Karpas-422 (cell line): Measurements from ENCODE around the gene DNAI4. TPM values are rescaled to one million over a fixed set of nuclear protein-coding genes. Genes with fewer than 3 reads are reported as not detected.
"Not testable (repeated sequence)": the region's sequence is repeated elsewhere in the genome, so short reads cannot be mapped to it uniquely, and the experiment has no call there.

Experiments used
- DNase-seq: peaks from one replicate; pipeline ENCODE4 v3.0.0-alpha.2; 2015
- H2AFZ ChIP-seq: fragments of 200-600 bp; sonication (generic); 2 replicates; pipeline ENCODE4 v1.6.1; 2014; ENCODE audit warnings: antibody characterized with exemption, low read length, mixed read lengths
- H3K27ac ChIP-seq: fragments of 200-600 bp; sonication (generic); 2 replicates; pipeline ENCODE4 v1.5.1; 2014; ENCODE audit warnings: mild to moderate bottlenecking, low read length, moderate library complexity
- H3K27me3 ChIP-seq: fragments of 200-600 bp; sonication (generic); 2 replicates; pipeline ENCODE4 v1.6.1; 2014; ENCODE audit warnings: low read length, mixed read lengths
- H3K36me3 ChIP-seq: fragments of 200-600 bp; sonication (generic); 2 replicates; pipeline ENCODE4 v1.6.1; 2014; ENCODE audit warnings: low read length, mixed read lengths; ENCODE audit not compliant: insufficient read depth
- H3K4me1 ChIP-seq: fragments of 200-600 bp; sonication (generic); 2 replicates; pipeline ENCODE4 v1.6.1; 2014; ENCODE audit warnings: mild to moderate bottlenecking, low read length, mixed read lengths
- H3K4me2 ChIP-seq: fragments of 200-600 bp; sonication (generic); 2 replicates; pipeline ENCODE4 v1.6.1; 2014; ENCODE audit warnings: low read length, low read depth, mild to moderate bottlenecking; ENCODE audit not compliant: poor library complexity, severe bottlenecking
- H3K4me3 ChIP-seq: fragments of 200-600 bp; sonication (generic); 2 replicates; pipeline ENCODE4 v1.5.1; 2014; ENCODE audit warnings: mild to moderate bottlenecking, antibody characterized with exemption, low read length, mixed read lengths
- H3K79me2 ChIP-seq: fragments of 200-600 bp; sonication (generic); 2 replicates; pipeline ENCODE4 v1.6.1; 2014; ENCODE audit warnings: mild to moderate bottlenecking, low read length, mixed read lengths
- H3K9ac ChIP-seq: fragments of 200-600 bp; sonication (generic); 2 replicates; pipeline ENCODE4 v1.6.0; 2014; ENCODE audit warnings: low read length
- H3K9me2 ChIP-seq: fragments of 200-600 bp; sonication (generic), shearing (Covaris generic); replicated peaks from 2 replicates; pipeline ENCODE4 v1.6.0; 2014; ENCODE audit warnings: mild to moderate bottlenecking, low read length, moderate library complexity; ENCODE audit not compliant: insufficient read depth
- H3K9me3 ChIP-seq: fragments of 300-700, 200-600 bp; sonication (generic); 2 replicates; pipeline ENCODE4 v1.6.1; 2014; ENCODE audit warnings: low read length, mixed read lengths
- H4K20me1 ChIP-seq: fragments of 200-600 bp; sonication (generic); 2 replicates; pipeline ENCODE4 v1.6.1; 2014; ENCODE audit warnings: mild to moderate bottlenecking, antibody characterized with exemption, low read length, low read depth; ENCODE audit not compliant: insufficient read depth
- total RNA-seq: library from RNA; depleted of rRNA; stranded (reverse); fragments of >200 nt; shearing (Covaris generic); gene quantifications from 2 replicates; pipeline ENCODE4 v1.2.3, GENCODE V29; 2014; ENCODE audit warnings: low replicate concordance; rRNA removed

Gene DNAI4, protein sequence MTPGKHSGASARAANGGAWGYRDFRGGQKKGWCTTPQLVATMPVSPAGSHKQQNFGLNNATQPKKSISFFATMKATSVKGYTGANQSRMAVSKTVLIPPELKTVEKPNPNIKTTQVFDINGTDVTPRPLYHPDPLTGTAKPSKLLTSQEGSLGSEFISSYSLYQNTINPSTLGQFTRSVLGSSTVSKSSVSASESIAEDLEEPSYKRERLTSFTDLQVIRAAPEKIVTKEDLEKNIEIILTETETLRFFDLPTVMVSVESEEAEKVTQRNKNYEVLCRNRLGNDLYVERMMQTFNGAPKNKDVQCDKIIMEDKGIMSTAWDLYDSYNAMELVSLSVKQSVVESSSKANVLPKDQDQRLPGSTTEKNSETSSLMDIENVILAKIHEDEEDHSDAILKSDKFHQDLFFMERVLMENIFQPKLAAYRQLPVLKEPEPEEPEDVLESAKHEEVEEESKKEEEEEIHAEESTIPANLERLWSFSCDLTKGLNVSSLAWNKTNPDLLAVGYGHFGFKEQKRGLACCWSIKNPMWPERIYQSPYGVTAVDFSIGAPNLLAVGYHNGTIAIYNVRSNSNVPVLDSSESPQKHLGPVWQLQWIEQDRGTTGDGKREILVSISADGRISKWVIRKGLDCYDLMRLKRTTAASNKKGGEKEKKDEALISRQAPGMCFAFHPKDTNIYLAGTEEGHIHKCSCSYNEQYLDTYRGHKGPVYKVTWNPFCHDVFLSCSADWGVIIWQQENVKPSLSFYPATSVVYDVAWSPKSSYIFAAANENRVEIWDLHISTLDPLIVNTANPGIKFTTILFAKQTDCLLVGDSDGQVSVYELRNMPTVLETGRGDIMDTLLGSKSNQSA
- 0.48 and 0.97 TPM in 2 replicates for total RNA-seq

DNA sequence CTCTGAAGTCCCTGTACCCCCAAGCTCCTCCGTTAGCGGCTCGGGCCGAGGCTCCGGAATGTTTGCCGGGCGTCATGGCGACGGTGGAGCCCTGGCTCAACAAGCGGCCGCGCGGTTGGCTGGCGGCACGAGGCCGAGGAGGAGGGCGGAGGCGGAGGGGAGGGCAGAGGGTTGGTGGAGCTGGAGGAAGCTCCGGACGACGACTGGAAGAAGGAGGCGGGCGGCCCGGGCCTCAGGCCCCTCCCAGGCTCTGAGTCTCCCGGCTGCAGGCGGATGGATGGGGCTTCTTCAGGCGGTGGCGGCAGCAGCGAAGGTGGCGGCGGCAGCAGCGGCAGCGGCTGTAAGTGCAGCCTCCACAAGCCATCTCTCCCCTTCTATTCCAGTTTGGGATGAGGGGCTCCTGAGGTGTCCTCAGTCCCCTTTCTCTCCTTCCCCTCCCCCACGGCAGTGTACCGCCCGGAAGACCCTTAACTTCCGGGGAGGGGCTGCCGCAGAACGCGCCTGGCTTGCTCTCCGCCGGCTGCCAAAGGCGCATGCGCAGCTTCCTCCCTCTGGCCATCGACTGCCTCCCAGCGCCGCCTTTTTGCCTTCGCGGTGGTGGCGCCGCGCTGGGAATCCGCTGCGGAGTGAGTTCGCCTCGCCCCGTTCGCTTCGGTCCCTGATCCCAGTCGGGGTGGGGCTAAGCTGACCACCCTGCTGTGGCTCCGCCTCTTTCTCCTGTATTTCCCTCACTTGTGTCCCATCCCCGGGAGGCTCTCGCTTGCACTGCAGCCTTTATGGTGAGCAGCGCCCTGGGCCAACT lies at the start of gene DNAI4, which contains the start of gene MIER1:
DNAI4 (minus strand) TSS at position 101 of the 802 bp plus-strand sequence; CDS start at position 76, 25 bp downstream.
MIER1 (plus strand) TSS at position 235 of the 802 bp plus-strand sequence; CDS start at position 274, 39 bp downstream.
- H3K4me3 ChIP-seq = peak within 1 kb of the TSS; percentile 99
- peak within 1 kb of the TSS; percentile 98 for H3K4me2 ChIP-seq
- peak within 1 kb of the TSS; percentile 85 for H2AFZ ChIP-seq
- H3K36me3 ChIP-seq = no peaks in the 10 kb centered on the region
- no peaks in the 10 kb centered on the region for H3K9me2 ChIP-seq
- H3K79me2 ChIP-seq = peaks cover 60% of the 10 kb centered on the region
- peak; percentile 99 for DNase-seq
- no peaks in the 10 kb centered on the region for H3K27me3 ChIP-seq
- no peaks in the 10 kb centered on the region for H3K9me3 ChIP-seq
- H3K9ac ChIP-seq = peak within 1 kb of the TSS; percentile 98
- peaks cover 5% of the 10 kb centered on the region; the same call in 1 of the 2 replicates for H4K20me1 ChIP-seq
- H3K27ac ChIP-seq = peak within 1 kb of the TSS; percentile 78
- H3K4me1 ChIP-seq = peaks cover 49% of the 10 kb centered on the region

DNA sequence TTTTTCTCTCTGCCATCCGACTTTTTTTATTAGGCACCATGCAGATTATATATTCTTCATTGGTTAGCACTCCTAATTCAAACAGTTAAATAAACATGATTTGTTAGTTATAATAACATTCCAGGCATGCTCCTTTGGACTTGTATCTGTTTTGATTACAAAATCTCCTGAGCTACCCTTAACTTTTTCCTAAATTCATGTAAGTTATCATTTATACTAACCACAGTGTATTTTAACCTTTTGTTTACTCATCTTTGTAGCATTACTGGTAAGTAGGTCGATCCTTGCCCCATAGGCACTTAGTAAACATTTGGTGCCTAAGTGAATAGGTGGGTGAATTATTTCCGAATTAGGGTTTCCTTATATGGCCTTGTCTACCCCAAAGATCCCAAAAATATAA lies 43.9 kb upstream of the DNAI4 start:
- H3K27me3 ChIP-seq = no peaks in the 10 kb centered on the region
- H2AFZ ChIP-seq = no peak overlapping the region
- peaks cover 8% of the 10 kb centered on the region for H3K4me1 ChIP-seq
- H3K4me2 ChIP-seq = no peak overlapping the region
- peaks cover 59% of the 10 kb centered on the region for H3K79me2 ChIP-seq
- H3K9ac ChIP-seq = no peak overlapping the region
- H3K9me2 ChIP-seq = no peaks in the 10 kb centered on the region
- no peak overlapping the region for H3K27ac ChIP-seq
- peaks cover 66% of the 10 kb centered on the region; the same call in 1 of the 2 replicates for H3K36me3 ChIP-seq
- no peaks in the 10 kb centered on the region for H4K20me1 ChIP-seq
- DNase-seq = no peak
- H3K4me3 ChIP-seq = no peak overlapping the region
- H3K9me3 ChIP-seq = no peaks in the 10 kb centered on the region

DNA sequence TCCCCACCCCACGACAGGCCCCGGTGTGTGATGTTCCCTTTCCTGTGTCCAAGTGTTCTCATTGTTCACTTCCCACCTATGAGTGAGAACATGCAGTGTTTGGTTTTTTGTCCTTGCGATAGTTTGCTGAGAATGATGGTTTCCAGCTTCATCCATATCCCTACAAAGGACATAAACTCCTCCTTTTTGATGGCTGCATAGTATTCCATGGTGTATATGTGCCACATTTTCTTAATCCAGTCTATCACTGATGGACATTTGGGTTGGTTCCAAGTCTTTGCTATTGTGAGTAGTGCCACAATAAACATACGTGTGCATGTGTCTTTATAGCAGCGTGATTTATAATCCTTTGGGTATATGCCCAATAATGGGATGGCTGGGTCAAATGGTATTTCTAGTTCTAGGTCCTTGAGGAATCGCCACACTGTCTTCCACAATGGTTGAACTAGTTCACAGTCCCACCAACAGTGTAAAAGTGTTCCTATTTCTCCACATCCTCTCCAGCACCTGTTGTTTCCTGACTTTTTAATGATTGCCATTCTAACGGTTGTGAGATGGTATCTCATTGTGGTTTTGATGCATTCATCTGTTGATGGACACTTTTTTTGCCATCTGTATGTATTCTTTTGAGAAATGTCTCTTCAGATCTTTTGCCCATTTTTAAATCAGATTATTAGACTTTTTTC lies 41.7 kb upstream of the DNAI4 start:
- Histone ChIP-seq H3K4me1 (peaks cover 14% of the 10 kb centered on the region), H3K36me3 (peaks cover 71% of the 10 kb centered on the region), H3K79me2 (peaks cover 66% of the 10 kb centered on the region)
- H3K9me2 ChIP-seq, H3K4me2 ChIP-seq, H4K20me1 ChIP-seq, H3K27me3 ChIP-seq, H3K9me3 ChIP-seq, H3K4me3 ChIP-seq, H3K27ac ChIP-seq, H2AFZ ChIP-seq, H3K9ac ChIP-seq, DNase-seq: not testable (repeated sequence)

DNA sequence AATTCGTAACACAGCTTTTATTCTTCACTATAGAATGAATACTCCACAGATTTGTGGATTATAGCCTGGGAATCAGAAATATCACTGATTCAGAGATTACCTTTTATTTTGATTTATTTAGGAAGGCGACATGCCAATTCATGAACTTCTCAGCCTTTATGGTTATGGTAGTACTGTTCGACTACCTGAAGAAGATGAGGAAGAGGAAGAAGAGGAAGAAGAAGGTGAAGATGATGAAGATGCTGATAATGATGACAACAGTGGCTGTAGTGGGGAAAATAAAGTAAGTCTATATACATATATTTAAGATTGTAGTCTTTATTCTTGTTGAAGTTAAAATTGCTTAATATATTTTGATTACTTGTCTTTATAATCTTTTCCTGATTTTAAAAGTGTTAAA lies 33.3 kb upstream of the DNAI4 start:
- peaks cover 77% of the 10 kb centered on the region for H3K36me3 ChIP-seq
- DNase-seq = no peak
- H4K20me1 ChIP-seq = peaks cover 4% of the 10 kb centered on the region; the same call in 1 of the 2 replicates
- H2AFZ ChIP-seq = no peak overlapping the region
- no peak overlapping the region for H3K27ac ChIP-seq
- H3K9me2 ChIP-seq = no peaks in the 10 kb centered on the region
- no peak overlapping the region for H3K4me3 ChIP-seq
- H3K4me2 ChIP-seq = no peak overlapping the region
- no peaks in the 10 kb centered on the region for H3K27me3 ChIP-seq
- H3K9ac ChIP-seq = no peak overlapping the region
- H3K79me2 ChIP-seq = peaks cover 88% of the 10 kb centered on the region
- no peaks in the 10 kb centered on the region for H3K9me3 ChIP-seq
- peaks cover 14% of the 10 kb centered on the region for H3K4me1 ChIP-seq

DNA sequence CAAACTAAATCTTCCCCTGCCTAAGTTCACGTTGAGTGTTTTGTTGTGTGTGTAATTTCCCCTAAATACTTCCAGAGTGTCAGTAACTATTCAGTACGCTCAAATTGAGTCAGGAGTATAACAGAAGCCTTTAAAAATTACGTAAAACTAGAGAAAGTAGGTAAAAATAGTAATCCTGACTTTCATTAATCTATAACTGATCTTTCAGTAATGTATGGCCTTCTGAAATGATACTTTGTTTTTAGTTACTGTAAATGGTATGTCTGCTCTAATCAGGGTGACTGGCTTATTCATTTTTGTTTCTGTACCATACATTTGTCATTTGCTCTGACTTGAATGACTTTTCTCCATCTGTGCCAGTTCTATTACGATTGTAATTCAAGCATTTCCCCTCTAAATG lies 29.6 kb upstream of the DNAI4 start:
- Histone ChIP-seq H3K4me1 (no peaks in the 10 kb centered on the region), H3K79me2 (peaks cover 94% of the 10 kb centered on the region), H3K36me3 (peaks cover 56% of the 10 kb centered on the region)

DNA sequence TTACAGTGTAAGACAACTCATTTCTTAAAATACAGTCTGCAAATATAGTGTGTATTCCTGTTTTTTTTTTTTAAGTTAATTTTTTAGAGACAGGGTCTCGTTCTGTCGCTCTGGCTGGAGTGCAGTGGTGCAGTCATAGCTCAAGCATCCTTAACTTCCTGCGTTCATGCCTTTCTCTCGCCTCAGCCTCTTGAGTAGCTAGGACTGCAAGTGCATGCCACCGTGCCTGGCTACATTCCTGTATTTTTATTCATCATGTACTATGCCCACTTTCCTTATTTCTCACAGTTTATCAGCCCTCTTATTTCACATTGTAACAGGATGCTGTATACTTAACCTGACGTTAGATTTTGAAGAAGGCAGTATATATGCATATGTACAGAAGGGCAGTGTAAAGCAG lies 26.9 kb upstream of the DNAI4 start:
- H3K4me1 ChIP-seq = no peaks in the 10 kb centered on the region
- H4K20me1 ChIP-seq = 0 out of 2 replicates have a peak, but pooled peaks cover 3% of the 10 kb centered on the region
- no peaks in the 10 kb centered on the region for H3K27me3 ChIP-seq
- H3K9me2 ChIP-seq = no peaks in the 10 kb centered on the region
- H3K79me2 ChIP-seq = peaks cover 96% of the 10 kb centered on the region
- H3K36me3 ChIP-seq = peaks cover 57% of the 10 kb centered on the region; the same call in 1 of the 2 replicates
- H3K9ac ChIP-seq = no peak overlapping the region
- no peak overlapping the region for H2AFZ ChIP-seq
- H3K4me2 ChIP-seq = no peak overlapping the region
- no peak overlapping the region for H3K4me3 ChIP-seq
- H3K9me3 ChIP-seq = no peaks in the 10 kb centered on the region
- DNase-seq = no peak
- H3K27ac ChIP-seq = no peak overlapping the region

More for the DNA sequence above, 29.6 kb upstream of the DNAI4 start:
- Histone ChIP-seq H3K4me3 (no peak overlapping the region), H3K4me2 (no peak overlapping the region), H3K9ac (no peak overlapping the region), H3K27ac (no peak overlapping the region), H3K9me3 (no peaks in the 10 kb centered on the region), H4K20me1 (peaks cover 7% of the 10 kb centered on the region; the same call in 1 of the 2 replicates), H2AFZ (no peak overlapping the region), H3K27me3 (no peaks in the 10 kb centered on the region), H3K9me2 (no peaks in the 10 kb centered on the region)
- DNase-seq = no peak

DNA sequence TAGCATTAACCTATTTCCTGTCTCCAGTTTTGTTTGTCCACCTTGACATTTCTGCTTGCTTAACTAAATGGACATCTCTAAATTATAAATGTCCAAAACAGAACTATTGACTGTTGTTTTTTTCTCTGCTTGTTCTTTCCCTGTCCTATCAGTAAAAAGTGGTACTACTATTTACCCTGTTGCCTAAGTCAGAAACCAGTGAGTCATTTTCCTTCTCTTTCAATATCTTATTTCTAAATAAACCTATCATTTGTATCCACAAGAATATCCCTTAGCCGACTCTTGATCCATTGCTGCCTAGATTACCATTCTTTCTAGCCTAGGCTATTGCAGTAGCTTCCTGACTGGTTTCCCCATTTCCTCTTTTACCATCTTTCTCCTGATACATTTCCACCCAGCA lies 22.6 kb upstream of the DNAI4 start:
- Histone ChIP-seq H3K36me3 (peaks cover 50% of the 10 kb centered on the region; the same call in 1 of the 2 replicates), H2AFZ (no peak overlapping the region), H3K27me3 (no peaks in the 10 kb centered on the region), H3K9me2 (no peaks in the 10 kb centered on the region), H3K4me1 (peaks cover under 1% of the 10 kb centered on the region; the same call in 1 of the 2 replicates), H4K20me1 (0 out of 2 replicates have a peak, but pooled peaks cover 3% of the 10 kb centered on the region), H3K27ac (no peak overlapping the region), H3K9me3 (no peaks in the 10 kb centered on the region), H3K4me3 (no peak overlapping the region), H3K4me2 (no peak overlapping the region), H3K79me2 (peaks cover 93% of the 10 kb centered on the region), H3K9ac (no peak overlapping the region)
- no peak for DNase-seq
